ENCODE data around the gene ADGRL3.
"Not testable (repeated sequence)": the region's sequence is repeated elsewhere in the genome, so short reads cannot be mapped to it uniquely, and the experiment has no call there.

The ADGRL3 gene

DNA sequence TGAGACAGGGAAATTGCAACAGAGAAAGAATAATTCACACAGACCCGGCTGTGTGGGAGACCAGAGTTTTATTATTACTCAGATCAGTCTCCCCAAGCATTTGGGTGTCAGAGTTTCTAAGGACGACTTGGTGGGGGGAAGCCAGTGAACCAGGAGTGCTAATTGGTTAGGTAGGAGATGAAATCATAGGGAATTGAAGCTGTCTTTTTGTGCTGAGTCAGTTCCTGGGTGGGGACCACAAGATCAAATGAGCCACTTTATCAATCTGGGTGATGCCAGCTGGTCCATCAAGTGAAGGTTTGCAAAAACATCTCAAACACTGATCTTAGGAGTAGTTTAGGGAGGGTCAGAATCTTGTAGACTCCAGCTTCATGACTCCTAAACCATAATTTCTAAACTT, 560.7 kb downstream of the ADGRL3 start:
- TF ChIP-seq, protein P1, sequence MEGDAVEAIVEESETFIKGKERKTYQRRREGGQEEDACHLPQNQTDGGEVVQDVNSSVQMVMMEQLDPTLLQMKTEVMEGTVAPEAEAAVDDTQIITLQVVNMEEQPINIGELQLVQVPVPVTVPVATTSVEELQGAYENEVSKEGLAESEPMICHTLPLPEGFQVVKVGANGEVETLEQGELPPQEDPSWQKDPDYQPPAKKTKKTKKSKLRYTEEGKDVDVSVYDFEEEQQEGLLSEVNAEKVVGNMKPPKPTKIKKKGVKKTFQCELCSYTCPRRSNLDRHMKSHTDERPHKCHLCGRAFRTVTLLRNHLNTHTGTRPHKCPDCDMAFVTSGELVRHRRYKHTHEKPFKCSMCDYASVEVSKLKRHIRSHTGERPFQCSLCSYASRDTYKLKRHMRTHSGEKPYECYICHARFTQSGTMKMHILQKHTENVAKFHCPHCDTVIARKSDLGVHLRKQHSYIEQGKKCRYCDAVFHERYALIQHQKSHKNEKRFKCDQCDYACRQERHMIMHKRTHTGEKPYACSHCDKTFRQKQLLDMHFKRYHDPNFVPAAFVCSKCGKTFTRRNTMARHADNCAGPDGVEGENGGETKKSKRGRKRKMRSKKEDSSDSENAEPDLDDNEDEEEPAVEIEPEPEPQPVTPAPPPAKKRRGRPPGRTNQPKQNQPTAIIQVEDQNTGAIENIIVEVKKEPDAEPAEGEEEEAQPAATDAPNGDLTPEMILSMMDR (IDR thresholded peaks at IDR 0.05; ENCODE audit: insufficient read depth, low read depth, low read length, missing control alignments), result no peak
- H3K4me3 ChIP-seq (ENCODE audit: low read depth, low read length), result no peak overlapping the region
- no peak for DNase-seq (ENCODE audit: low read depth)

GRCh38 chr4:61762722-61763627, 562.8 kb downstream of the ADGRL3 start:
- TF ChIP-seq, protein P1 (IDR thresholded peaks at IDR 0.05; ENCODE audit: insufficient read depth, low read depth, low read length, missing control alignments), result no peak
- DNase-seq (ENCODE audit: low read depth), result no peak
- H3K4me3 ChIP-seq (ENCODE audit: low read depth, low read length), result no peak overlapping the region

DNA sequence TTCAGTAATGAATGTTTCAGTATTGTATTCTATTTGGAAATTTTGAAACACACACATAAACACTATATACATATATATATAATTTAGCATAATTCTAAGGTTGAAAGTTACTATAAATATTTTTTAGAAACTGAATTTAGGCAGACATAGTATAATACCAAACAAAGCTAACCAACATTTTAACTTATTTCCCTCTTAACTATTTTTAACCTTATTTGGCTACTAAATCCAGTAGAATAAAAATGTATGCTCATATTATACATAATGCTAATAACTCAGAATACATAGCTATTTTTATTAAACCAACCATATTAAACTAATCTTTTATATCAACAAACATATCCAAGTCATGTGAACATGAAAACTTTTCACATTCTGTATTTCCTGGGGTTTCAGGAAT, 563.6 kb downstream of the ADGRL3 start:
- DNase-seq (ENCODE audit: low read depth), result no peak
- no peak overlapping the region for H3K4me3 ChIP-seq (ENCODE audit: low read depth, low read length)
- TF ChIP-seq, protein P1 (IDR thresholded peaks at IDR 0.05; ENCODE audit: insufficient read depth, low read depth, low read length, missing control alignments), result no peak

DNA sequence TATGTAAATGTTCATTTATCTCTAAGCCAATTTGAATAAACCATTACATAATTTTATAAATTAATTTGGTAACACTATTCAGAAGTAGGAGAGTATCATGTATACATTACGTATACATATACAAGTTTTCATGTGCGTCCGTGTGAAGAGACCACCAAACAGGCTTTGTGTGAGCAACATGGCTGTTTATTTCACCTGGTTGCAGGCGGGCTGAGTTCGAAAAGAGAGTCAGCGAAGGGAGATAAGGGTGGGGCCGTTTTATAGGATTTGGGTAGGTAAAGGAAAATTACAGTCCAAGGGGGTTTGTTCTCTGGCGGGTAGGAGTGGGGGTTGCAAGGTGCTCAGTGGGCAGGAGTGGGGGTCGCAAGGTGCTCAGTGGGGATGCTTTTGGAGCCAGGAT, 564.0 kb downstream of the ADGRL3 start:
- not testable (repeated sequence) for H3K4me3 ChIP-seq (ENCODE audit: low read depth, low read length); DNase-seq (ENCODE audit: low read depth)

DNA sequence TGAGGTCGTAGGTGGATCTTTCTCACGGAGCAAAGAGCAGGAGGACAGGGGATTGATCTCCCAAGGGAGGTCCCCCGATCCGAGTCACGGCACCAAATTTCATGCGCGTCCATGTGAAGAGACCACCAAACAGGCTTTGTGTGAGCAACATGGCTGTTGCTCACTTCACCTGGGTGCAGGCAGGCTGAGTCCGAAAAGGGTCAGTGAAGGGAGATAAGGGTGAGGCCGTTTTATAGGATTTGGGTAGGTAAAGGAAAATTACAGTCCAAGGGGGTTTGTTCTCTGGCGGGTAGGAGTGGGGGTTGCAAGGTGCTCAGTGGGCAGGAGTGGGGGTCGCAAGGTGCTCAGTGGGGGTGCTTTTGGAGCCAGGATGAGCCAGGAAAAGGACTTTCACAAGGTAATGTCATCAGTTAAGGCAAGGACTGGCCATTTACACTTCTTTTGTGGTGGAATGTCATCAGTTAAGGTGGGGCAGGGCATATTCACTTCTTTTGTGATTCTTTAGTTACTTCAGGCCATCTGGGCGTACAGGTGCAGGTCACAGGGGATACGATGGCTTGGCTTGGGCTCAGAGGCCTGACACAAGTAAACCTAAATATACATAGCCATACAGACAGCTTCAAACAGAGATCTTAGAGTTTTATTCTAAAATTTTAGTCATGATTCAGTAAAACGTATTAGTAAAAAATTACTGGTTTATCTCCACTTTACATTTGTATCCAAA, 569.5 kb downstream of the ADGRL3 start:
- DNase-seq (ENCODE audit: low read depth); H3K4me3 ChIP-seq (ENCODE audit: low read depth, low read length): not testable (repeated sequence)

GRCh38 chr4:61770456-61770855, 570.3 kb downstream of the ADGRL3 start:
- no peak overlapping the region for H3K4me3 ChIP-seq (ENCODE audit: low read depth, low read length)
- no peak for DNase-seq (ENCODE audit: low read depth)
- TF ChIP-seq, protein P1 (IDR thresholded peaks at IDR 0.05; ENCODE audit: insufficient read depth, low read depth, low read length, missing control alignments), result no peak

GRCh38 chr4:61771056-61771455, 570.9 kb downstream of the ADGRL3 start:
- TF ChIP-seq, protein P1 (IDR thresholded peaks at IDR 0.05; ENCODE audit: insufficient read depth, low read depth, low read length, missing control alignments), result no peak
- H3K4me3 ChIP-seq (ENCODE audit: low read depth, low read length), result no peak overlapping the region
- DNase-seq (ENCODE audit: low read depth), result no peak
